GM10847 (cell line): ENCODE measurements around the gene ARID2.

Source experiments
- POLR2A ChIP-seq: IDR thresholded peaks from 2 replicates; pipeline ENCODE4 v1.6.1; 2011; ENCODE audit not compliant: insufficient read length; ENCODE audit errors: extremely low read depth

The ARID2 gene

DNA sequence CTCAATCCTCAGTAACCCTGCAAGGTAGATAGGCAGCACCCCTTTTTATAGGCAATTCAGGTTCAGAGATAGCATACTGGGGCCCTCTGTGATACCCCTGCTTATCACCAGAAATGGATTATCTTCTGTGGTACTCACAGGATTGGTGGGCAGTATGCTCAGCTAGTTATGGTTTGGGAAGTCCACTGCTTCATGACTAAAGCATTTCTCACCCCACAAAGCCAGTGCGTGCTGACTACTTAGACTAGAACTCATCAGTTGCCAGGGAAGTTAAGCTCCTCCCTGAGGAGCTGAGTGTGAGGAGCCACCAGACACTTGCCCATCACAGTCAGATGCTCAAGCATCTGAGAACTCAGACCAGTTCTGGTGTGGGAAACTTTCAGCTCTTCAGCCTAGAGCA is 184.6 kb downstream of the ARID2 start:
- TF ChIP-seq POLR2A, result no peak

GRCh38 chr12:45915405-45915804 is 185.9 kb downstream of the ARID2 start:
- no peak for TF ChIP-seq POLR2A

GRCh38 chr12:45918818-45919217 is 189.3 kb downstream of the ARID2 start:
- no peak for TF ChIP-seq POLR2A

DNA sequence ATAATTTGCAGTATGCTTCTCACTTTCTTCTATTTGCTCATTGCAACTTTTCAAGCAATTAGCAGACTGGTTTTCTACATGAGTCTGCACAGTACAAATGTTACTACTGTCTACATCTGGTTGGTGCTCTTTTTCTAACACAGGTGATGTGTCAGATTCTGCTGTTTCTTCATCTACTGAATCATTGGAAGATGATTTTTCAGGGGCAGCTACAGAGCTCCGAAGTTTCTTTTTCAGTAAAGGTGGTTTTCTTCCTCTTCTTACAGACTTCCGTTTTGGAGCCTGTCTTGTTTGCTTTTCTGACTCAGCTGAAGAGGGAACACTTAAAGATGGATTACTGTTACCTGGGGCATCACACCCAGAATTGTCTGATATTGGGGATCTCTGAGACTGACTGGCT is 198.8 kb downstream of the ARID2 start:
- no peak for TF ChIP-seq POLR2A

DNA sequence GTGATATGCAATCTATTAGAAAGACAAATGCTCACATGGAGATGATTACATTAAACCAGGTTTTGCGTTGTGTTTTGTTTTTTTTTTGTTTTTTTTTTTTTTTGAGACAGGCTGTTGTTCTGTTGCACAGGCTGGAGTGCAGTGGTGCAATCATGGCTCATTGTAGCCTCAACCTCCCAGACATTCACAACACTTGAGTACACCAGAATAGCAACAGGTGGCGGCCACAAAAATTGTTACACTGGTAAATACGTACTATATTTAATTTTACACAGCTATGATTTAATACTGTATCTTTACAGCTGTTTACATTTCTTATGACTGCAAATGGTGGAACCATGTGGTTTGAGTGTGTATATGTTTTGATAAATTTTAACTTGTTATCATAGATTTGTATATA is 200.9 kb downstream of the ARID2 start:
- TF ChIP-seq POLR2A, result no peak

- no peak for TF ChIP-seq POLR2A
Measured at GRCh38 chr12:45933504-45933903, 204.0 kb downstream of the ARID2 start.

- TF ChIP-seq POLR2A, result no peak
Measured at GRCh38 chr12:45934956-45935355, 205.4 kb downstream of the ARID2 start.

DNA sequence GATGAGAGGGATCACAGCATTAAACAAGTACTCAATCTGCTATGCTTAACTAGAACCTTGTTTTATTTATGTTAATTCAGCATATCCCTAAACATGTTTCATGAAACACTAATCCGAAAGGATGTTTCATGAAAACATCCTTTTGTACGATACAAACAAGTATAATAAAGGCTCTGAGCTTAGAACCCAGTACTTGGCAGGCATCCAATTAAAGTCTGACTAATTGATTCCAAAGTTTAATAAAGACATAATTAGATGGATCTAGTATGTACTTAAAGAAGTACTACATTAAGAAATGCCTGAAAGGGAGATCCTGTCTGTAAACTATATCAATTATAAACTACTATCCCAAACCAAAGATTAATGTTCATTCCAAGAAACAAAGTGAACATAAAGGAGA is 209.1 kb downstream of the ARID2 start:
- no peak for TF ChIP-seq POLR2A

- no peak for TF ChIP-seq POLR2A
Measured at GRCh38 chr12:45939759-45940158, 210.3 kb downstream of the ARID2 start.

- no peak for TF ChIP-seq POLR2A
Measured at GRCh38 chr12:45944771-45945170, 215.3 kb downstream of the ARID2 start.

GRCh38 chr12:45946435-45946834 is 216.9 kb downstream of the ARID2 start:
- TF ChIP-seq POLR2A, result no peak

- no peak for TF ChIP-seq POLR2A
Measured at GRCh38 chr12:45948546-45948945, 219.0 kb downstream of the ARID2 start.
